Neuronal stem cell (in vitro differentiated cells): ENCODE measurements around the gene PET100.

Experiments
- DNase-seq: peaks from one replicate; pipeline ENCODE4 v3.0.0-alpha.2; 2013; ENCODE audit warnings: low spot score
- H2AFZ ChIP-seq: one replicate; pipeline ENCODE4 v1.6.1; 2013; ENCODE audit warnings: mild to moderate bottlenecking, low read length, inconsistent platforms
- H2AK5ac ChIP-seq: 2 replicates; pipeline ENCODE4 v1.6.1; 2013; ENCODE audit warnings: low read depth, mild to moderate bottlenecking, inconsistent platforms, low read length, moderate library complexity, mixed read lengths
- H2BK120ac ChIP-seq: 2 replicates; pipeline ENCODE4 v1.6.1; 2013; ENCODE audit warnings: low read depth, mild to moderate bottlenecking, inconsistent platforms, low read length, moderate library complexity, mixed read lengths
- H2BK12ac ChIP-seq: one replicate; pipeline ENCODE4 v1.6.1; 2013; ENCODE audit warnings: low read length, inconsistent platforms
- H2BK15ac ChIP-seq: 2 replicates; pipeline ENCODE4 v1.6.1; 2013; ENCODE audit warnings: mild to moderate bottlenecking, low read length, inconsistent platforms, mixed read lengths
- H2BK5ac ChIP-seq: one replicate; pipeline ENCODE4 v1.6.1; 2013; ENCODE audit warnings: inconsistent platforms, mild to moderate bottlenecking, low read length, moderate library complexity
- H3K14ac ChIP-seq: one replicate; pipeline ENCODE4 v1.6.1; 2013; ENCODE audit warnings: low read length, inconsistent platforms
- H3K18ac ChIP-seq: 2 replicates; pipeline ENCODE4 v1.6.1; 2013; ENCODE audit warnings: low read length, inconsistent platforms
- H3K23ac ChIP-seq: 2 replicates; pipeline ENCODE4 v1.6.1; 2013; ENCODE audit warnings: low read depth, mild to moderate bottlenecking, mixed read lengths, low read length, inconsistent platforms; ENCODE audit not compliant: poor library complexity
- H3K27ac ChIP-seq: replicated peaks from 3 replicates; pipeline ENCODE4 v1.5.1; 2013; ENCODE audit warnings: low read length, inconsistent platforms
- H3K27me3 ChIP-seq, 3 experiments: 2 replicates each; pipeline ENCODE4 v1.6.1; 2013; ENCODE audit warnings: low read length in 3 of 3, mild to moderate bottlenecking in 2 of 3, inconsistent platforms in 1 of 3, low read depth in 1 of 3, mixed read lengths in 1 of 3, moderate library complexity in 1 of 3; ENCODE audit not compliant: control insufficient read depth in 3 of 3, insufficient read depth in 3 of 3
- H3K36me3 ChIP-seq, 2 donors: replicated peaks in 1 of 2; 2 replicates each; pipeline ENCODE4 v1.6.1; 2013; ENCODE audit warnings: low read length in 2 of 2; ENCODE audit not compliant: control insufficient read depth in 2 of 2, insufficient read depth in 2 of 2
- H3K4ac ChIP-seq: 2 replicates; pipeline ENCODE4 v1.6.1; 2013; ENCODE audit warnings: inconsistent platforms, mild to moderate bottlenecking, low read length, moderate library complexity
- H3K4me1 ChIP-seq, 2 donors: 1 replicate in 1 of 2; 2 replicates in 1 of 2; pipeline ENCODE4 v1.6.1; 2013; ENCODE audit warnings: low read length in 2 of 2, low read depth in 1 of 2; ENCODE audit not compliant: control insufficient read depth in 2 of 2, insufficient read depth in 1 of 2
- H3K4me2 ChIP-seq: one replicate; pipeline ENCODE4 v1.6.1; 2013; ENCODE audit warnings: mild to moderate bottlenecking, low read length, inconsistent platforms; ENCODE audit not compliant: insufficient read depth, poor library complexity, severe bottlenecking
- H3K4me3 ChIP-seq, 2 donors: 2 replicates each; pipeline ENCODE4 v1.5.1; 2013; ENCODE audit warnings: low read length in 2 of 2, mild to moderate bottlenecking in 2 of 2, inconsistent platforms in 1 of 2, moderate library complexity in 1 of 2
- H3K79me1 ChIP-seq: one replicate; pipeline ENCODE4 v1.6.1; 2013; ENCODE audit warnings: low read depth, mild to moderate bottlenecking, inconsistent platforms, low read length, moderate library complexity
- H3K9ac ChIP-seq: one replicate; pipeline ENCODE4 v1.6.1; 2013; ENCODE audit warnings: mild to moderate bottlenecking, low read depth, low read length, inconsistent platforms; ENCODE audit not compliant: poor library complexity
- H3K9me3 ChIP-seq, 2 donors: replicated peaks in 1 of 2; 2 replicates each; pipeline versions ENCODE3 to v1.6.1; 2013; ENCODE audit warnings: low read length in 2 of 2, mild to moderate bottlenecking in 2 of 2, inconsistent platforms in 1 of 2, low read depth in 1 of 2, mixed read lengths in 1 of 2, moderate library complexity in 1 of 2; ENCODE audit not compliant: control insufficient read depth in 2 of 2, insufficient read depth in 1 of 2
- H4K8ac ChIP-seq: one replicate; pipeline ENCODE4 v1.6.1; 2013; ENCODE audit warnings: low read depth, mild to moderate bottlenecking, inconsistent platforms, low read length, moderate library complexity
- H4K91ac ChIP-seq: one replicate; pipeline ENCODE4 v1.6.1; 2013; ENCODE audit warnings: low read length, low read depth, mild to moderate bottlenecking, inconsistent platforms; ENCODE audit not compliant: poor library complexity
- WGBS, 2 donors: extraction: QIAGEN DNeasy Blood & Tissue Kit; methylation state at CpG; one replicate each; pipeline ENCODE4 v1.1.7; 2013; ENCODE audit warnings: missing lambda C conversion rate in 2 of 2, mixed read lengths in 1 of 2; ENCODE audit not compliant: insufficient read length in 2 of 2, insufficient replicate concordance in 1 of 2; ENCODE audit errors: extremely low coverage in 2 of 2; 5-methylcytosine and 5-hydroxymethylcytosine counted together

Gene PET100

DNA sequence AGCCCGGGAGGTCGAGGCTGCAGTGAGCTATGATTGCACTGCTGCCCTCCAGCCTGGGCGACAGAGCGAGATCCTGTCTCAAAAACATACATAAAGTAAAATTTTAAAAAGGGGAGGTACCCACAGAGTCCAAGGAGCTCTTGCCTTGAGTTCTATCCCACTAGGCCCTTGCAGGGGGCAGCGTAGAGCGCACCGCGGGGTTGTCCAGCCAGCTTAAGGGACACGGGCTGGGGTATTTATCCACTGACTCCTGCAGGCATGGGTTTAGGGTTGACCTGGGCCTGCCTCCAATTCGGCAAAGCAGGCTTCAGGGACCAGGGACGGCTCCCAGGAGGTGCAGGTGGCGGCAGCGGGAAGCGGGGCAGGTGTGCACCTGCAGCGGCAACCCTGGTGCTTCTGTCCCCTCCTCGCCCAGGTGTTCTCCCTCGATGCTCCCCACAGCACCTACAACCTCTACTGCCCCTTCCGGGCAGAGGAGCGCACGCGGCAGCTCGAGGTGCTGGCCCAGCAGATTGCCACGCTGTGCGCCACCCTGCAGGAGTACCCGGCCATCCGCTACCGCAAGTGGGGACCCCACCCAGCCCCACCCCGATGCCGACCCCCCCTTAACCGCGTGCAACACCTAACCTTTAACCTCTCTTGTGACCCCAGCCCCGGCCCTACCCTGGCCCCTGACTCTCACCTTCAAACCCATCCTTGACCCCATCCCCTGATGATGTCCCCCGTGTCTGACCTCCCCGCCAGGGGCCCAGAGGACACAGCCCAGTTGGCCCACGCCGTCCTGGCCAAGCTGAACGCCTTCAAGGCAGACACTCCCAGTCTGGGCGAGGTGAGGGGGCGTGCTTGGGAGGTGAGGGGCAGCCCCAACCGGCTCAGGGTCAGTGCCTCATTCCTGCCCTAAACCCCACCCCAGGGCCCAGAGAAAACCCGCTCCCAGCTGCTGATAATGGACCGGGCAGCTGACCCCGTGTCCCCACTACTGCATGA lies 12.0 kb downstream of the PET100 start:
- Histone ChIP-seq H3K23ac (peak overlapping the region; percentile 55), H3K27me3 (peaks cover 0 to 21% (median 2%) of the 10 kb centered on the region in 3 experiments), H2AFZ (no peak overlapping the region), H3K27ac (no peak overlapping the region), H3K4ac (no peak overlapping the region), H2AK5ac (no peak overlapping the region), H3K18ac (no peak overlapping the region), H4K91ac (no peak overlapping the region), H2BK15ac (no peak overlapping the region), H2BK120ac (no peak overlapping the region), H3K4me2 (no peak overlapping the region), H4K8ac (no peak overlapping the region), H3K4me1 (peaks cover 0 to 5% of the 10 kb centered on the region in 2 donors), H2BK12ac (no peak overlapping the region), H3K4me3 (no peak overlapping the region), H3K14ac (peak overlapping the region; percentile 56), H3K79me1 (peaks cover 5% of the 10 kb centered on the region), H3K9ac (no peak overlapping the region), H3K36me3 (peaks cover 0 to 3% of the 10 kb centered on the region in 2 donors), H3K9me3 (peaks cover 0 to 8% of the 10 kb centered on the region in 2 donors), H2BK5ac (peak overlapping the region; percentile 82)
- WGBS, 2 donors = no CpG with 5 or more reads among the region's 43 CpGs
- DNase-seq = no peak

DNA sequence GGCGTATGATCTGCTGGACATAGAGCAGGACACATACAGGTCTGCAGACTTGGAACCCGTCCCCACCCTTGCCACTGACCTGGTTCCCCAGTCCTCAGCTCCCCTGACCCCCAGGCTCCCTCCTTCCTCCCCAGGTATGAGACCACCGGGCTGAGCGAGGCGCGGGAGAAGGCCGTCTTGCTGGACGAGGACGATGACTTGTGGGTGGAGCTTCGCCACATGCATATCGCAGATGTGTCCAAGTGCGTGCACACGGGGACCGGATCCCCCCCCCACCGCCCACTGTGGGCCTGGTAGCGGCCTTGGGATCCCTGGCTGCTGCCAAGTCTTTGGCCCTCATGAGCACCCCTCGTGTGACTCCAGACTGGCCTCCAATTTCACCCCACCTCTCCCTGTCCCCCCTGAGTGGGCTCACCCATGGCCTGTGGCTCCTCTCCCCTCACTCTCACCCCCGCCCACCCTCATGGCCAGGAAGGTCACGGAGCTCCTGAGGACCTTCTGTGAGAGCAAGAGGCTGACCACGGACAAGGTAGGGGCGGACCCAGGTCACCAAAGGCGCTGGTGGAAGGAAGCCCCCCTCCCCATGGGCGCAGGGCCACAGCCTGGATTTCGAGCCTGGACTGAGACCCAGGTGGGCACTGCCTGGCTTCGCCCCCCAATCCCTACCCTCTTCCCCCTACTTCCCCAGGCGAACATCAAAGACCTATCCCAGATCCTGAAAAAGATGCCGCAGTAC lies 12.9 kb downstream of the PET100 start:
- no peak overlapping the region for H2AFZ ChIP-seq
- H4K8ac ChIP-seq = no peak overlapping the region
- H2BK120ac ChIP-seq = no peak overlapping the region
- H4K91ac ChIP-seq = no peak overlapping the region
- H3K27me3 ChIP-seq = peaks cover 0 to 18% (median 2%) of the 10 kb centered on the region in 3 experiments
- peak overlapping the region; percentile 4 for H3K9ac ChIP-seq
- no peak overlapping the region for H3K4me3 ChIP-seq
- no peak overlapping the region for H3K4me2 ChIP-seq
- peak overlapping the region; percentile 55 for H3K23ac ChIP-seq
- H2AK5ac ChIP-seq = peak overlapping the region; percentile 37
- no peak overlapping the region for H2BK15ac ChIP-seq
- H3K18ac ChIP-seq = no peak overlapping the region
- no peak overlapping the region for H3K4ac ChIP-seq
- no CpG with 5 or more reads among the region's 27 CpGs for WGBS, 2 donors
- peaks cover 5% of the 10 kb centered on the region for H3K79me1 ChIP-seq
- no peak overlapping the region for H3K27ac ChIP-seq
- H3K14ac ChIP-seq = peak overlapping the region; percentile 56
- peaks cover 0 to 8% of the 10 kb centered on the region in 2 donors for H3K9me3 ChIP-seq
- no peak overlapping the region for H2BK12ac ChIP-seq
- peaks cover 0 to 3% of the 10 kb centered on the region in 2 donors for H3K4me1 ChIP-seq
- peaks cover 0 to 3% of the 10 kb centered on the region in 2 donors for H3K36me3 ChIP-seq
- DNase-seq = no peak
- peak overlapping the region; percentile 82 for H2BK5ac ChIP-seq

DNA sequence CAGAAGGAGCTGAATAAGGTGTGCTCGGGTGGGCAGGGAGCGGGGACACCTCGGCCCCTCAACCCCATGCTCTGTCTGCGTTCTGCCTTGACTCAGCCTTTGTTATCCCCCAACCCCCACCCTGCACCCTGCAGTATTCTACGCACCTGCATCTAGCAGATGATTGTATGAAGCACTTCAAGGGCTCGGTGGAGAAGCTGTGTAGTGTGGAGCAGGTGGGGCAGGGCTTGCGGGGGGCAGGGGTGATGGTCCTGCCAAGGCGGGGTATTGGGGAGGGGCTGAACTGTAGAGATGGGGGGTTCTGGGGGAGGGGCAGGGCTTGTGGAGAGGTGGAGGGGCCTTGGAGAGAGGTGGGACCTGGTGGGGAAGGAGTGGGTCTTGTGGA lies 13.4 kb downstream of the PET100 start:
- H3K27me3 ChIP-seq = peaks cover 0 to 12% (median 2%) of the 10 kb centered on the region in 3 experiments
- peaks cover 5% of the 10 kb centered on the region for H3K79me1 ChIP-seq
- no peak overlapping the region for H2AFZ ChIP-seq
- no peak overlapping the region for H2BK12ac ChIP-seq
- no peak overlapping the region for H3K4me3 ChIP-seq
- H3K4me2 ChIP-seq = no peak overlapping the region
- H3K18ac ChIP-seq = no peak overlapping the region
- WGBS, 2 donors = no CpG with 5 or more reads among the region's 8 CpGs
- no peak overlapping the region for H3K23ac ChIP-seq
- no peak overlapping the region for H3K14ac ChIP-seq
- H3K9me3 ChIP-seq = peaks cover 0 to 8% of the 10 kb centered on the region in 2 donors
- peaks cover 0 to 3% of the 10 kb centered on the region in 2 donors for H3K36me3 ChIP-seq
- no peak for DNase-seq
- H4K91ac ChIP-seq = no peak overlapping the region
- H3K9ac ChIP-seq = no peak overlapping the region
- H3K4me1 ChIP-seq = peaks cover 0 to 3% of the 10 kb centered on the region in 2 donors
- H2AK5ac ChIP-seq = no peak overlapping the region
- no peak overlapping the region for H2BK15ac ChIP-seq
- no peak overlapping the region for H2BK5ac ChIP-seq
- H4K8ac ChIP-seq = no peak overlapping the region
- no peak overlapping the region for H3K27ac ChIP-seq
- H3K4ac ChIP-seq = no peak overlapping the region
- H2BK120ac ChIP-seq = no peak overlapping the region
